ENCODE data around the gene INPP4A.
A peak's percentile ranks its signal among the peaks of the same experiment; 100 is the strongest.
"Not testable (repeated sequence)": the region's sequence is repeated elsewhere in the genome, so short reads cannot be mapped to it uniquely, and the experiment has no call there.

Gene INPP4A

DNA sequence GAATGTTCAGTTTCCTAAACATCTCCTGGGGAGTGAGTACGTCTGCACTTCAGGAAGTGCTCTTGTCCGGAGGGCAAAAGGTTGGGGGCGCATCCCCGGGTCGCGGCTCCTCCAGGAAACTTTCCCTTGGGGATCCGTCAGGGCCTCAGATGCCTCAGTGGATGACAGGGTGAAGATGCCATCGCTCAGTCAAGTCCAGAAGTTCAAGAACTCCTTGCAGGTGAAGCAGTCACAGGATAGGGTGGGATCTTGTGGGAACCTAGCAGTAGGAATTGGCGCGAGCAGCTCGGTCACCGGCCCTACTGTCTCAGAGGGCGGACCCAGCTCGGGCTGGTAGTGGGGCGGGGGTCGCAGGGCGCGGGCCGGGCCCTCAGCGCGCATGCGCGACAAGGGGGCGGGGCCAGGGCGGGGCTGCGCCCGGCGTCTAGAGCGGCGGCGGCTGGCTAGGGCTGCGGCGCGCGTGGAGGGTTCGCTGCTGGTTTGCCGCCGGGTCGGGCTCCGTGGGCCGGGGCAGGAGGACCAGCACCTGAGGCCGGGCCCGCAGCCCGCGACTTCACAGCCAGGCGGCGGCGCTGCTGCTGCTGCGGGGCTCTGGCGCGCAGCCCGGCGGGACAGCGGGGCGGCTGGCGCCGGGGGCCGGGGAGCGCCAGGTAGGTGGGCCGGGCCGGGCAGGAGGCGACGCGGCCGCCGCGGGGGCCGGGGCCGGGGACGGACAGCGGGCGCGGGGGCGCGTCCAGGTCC lies at the start of gene INPP4A:
Gene INPP4A (plus strand): TSS at position 423 of the 741 bp plus-strand sequence. CDS start 75,191 bp downstream, outside the sequence.
- DNase-seq, result peak; percentile 81

DNA sequence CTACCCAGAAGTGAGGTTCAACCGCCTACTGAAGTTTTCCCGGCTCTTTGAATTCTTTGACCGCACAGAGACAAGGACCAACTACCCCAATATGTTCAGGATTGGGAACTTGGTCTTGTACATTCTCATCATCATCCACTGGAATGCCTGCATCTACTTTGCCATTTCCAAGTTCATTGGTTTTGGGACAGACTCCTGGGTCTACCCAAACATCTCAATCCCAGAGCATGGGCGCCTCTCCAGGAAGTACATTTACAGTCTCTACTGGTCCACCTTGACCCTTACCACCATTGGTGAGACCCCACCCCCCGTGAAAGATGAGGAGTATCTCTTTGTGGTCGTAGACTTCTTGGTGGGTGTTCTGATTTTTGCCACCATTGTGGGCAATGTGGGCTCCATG lies 48.7 kb upstream of the INPP4A start:
- DNase-seq, result no peak

DNA sequence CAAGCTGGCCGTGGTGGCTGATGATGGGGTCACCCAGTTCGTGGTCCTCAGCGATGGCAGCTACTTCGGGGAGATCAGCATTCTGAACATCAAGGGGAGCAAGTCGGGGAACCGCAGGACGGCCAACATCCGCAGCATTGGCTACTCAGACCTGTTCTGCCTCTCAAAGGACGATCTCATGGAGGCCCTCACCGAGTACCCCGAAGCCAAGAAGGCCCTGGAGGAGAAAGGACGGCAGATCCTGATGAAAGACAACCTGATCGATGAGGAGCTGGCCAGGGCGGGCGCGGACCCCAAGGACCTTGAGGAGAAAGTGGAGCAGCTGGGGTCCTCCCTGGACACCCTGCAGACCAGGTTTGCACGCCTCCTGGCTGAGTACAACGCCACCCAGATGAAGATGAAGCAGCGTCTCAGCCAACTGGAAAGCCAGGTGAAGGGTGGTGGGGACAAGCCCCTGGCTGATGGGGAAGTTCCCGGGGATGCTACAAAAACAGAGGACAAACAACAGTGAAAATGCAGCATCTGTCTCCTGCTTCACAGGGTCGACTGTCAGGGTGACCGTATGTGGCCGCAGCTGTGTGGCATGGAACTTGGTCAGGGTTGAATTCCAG lies 47.8 kb upstream of the INPP4A start:
- no peak for DNase-seq

DNA sequence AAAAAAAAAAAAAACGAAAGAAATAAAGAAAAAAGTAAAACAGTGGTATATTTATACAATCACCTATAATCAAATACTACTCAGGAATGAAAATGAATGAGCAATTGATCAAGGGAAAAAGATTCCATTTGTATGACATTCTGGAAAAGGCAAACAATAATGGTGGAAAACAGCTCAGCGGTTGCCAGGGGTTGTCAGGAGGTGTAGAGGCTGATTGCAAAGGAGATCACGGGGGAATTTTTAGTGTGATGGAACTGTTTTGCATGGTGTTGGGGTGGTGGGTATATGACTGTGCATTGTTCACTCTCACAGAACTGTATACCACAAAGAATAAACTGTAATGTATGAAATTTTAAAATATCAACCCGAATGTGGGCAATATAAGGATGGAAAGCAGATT lies 45.5 kb upstream of the INPP4A start:
- DNase-seq, result no peak

DNA sequence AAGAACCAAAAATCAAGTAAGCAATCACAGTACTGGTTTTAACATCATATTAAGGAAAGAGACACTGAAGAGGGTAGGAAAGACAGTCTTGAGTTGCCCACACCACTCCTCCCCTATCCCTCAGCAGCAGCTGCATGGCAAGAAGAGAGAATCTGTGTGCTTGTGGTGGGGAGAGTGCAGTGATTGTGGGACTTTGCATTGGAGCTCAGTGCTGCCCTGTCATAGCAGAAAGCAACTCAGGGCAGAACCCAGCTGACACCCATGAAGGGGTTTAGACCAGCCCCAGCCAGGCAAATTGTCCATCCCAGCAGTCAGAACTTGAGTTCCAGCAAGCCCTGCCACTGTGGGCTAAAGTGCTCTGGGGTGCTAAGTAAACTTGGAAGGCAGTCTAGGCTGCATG lies 40.8 kb upstream of the INPP4A start:
- no peak for DNase-seq

DNA sequence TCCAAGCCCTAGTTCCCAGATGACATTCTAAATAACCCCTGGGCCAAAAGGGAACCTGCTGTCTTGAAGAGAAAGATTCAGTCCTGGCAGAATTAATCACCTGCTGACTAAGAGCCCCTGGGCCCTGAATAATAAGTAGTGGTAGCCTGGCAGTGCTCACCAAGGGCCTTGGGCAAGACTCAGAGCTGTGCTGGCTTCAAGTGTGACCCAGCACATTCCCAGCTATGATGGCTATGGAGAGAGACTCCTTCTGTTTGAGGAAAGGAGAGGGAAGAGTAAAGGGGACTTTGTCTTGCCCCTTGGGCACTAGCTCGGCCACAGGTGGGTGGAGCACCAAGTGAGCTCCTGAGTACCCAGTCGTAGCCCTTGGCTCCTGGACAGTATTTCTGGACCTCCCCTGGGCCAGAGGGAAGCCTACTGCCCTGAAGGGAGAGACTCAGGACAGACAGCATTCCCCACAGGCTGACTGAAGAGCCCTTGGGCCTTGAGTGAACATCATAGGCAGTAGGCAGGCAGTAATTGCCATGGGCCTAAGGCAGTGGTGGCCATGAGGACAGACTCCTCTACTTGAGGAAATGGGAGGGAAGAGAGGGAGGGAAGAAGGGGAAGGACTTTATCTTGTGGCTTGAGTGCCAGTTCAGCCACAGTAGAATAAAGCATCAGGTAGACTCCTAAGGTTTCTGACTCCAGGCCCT lies 40.0 kb upstream of the INPP4A start:
- DNase-seq, result no peak

DNA sequence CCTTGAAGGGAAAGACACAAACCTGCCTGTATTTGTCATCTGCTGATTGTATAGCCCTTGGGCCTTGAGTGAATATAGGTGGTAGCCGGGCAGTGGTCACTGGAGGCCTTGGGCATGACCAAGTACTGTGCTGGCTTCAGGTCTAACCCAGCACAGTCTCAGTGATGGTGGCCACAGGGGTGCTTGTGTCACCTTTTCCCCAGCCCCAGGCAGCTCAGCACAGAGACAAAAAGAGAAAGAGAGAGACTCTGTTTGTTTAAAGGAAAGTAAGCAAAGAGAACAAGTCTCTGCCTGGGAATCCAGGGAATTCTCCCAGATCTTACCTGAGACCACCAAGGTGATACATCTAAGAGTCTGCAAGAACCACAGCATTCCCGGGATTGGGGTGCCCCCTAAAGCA lies 39.4 kb upstream of the INPP4A start:
- DNase-seq, result no peak

DNA sequence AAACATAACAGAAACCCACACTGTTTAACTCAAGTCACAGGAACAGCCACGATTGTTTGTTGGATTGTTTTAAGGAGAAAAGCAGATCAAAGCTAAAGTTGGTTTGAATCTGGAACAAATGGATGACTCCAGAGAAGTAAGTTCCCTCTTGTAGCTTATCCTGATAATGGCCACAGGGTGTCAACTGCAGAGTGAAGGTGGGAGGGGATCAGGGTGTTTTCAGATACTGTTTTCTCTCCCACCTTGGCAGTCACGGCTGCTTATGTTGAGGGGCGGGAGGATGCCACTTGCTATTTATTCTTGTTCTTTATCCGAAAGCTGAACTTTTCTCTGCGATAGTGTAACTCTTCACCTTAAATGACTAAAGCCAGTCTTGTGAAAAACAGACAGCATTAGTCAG lies 36.5 kb upstream of the INPP4A start:
- no peak for DNase-seq

DNA sequence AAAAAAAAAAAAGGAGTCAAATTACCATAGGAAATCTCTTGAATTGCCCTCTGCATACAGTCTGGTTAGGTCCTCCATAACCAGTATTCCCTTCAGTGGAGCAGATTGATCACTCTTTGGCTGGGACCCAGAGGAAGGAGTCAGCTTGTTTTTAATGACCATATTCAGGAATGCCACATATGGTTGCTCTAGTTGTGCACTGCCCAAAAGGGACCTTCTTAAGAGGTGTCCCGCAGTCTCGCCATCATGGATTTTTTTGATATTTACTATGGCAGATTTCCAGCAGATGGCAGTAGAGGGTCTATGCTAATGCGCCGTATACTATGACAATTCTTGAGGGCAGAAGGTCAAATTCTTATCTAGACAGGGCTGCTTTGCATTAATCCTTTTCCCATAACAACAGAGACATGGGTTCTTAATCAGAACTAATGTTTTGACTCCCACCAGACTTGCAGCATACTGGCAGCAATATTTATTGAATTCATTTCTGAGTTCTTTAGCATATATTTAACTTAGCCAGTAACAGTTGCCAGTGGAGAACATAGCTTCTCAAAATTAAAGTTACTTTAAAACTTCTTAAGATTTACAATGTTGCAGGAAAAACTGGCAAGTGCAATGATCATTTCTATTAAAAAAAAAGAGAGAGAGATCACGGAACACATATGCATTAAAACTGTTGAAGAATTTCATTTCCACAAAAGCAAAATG lies 31.8 kb upstream of the INPP4A start:
- peak; percentile 82 for DNase-seq

DNA sequence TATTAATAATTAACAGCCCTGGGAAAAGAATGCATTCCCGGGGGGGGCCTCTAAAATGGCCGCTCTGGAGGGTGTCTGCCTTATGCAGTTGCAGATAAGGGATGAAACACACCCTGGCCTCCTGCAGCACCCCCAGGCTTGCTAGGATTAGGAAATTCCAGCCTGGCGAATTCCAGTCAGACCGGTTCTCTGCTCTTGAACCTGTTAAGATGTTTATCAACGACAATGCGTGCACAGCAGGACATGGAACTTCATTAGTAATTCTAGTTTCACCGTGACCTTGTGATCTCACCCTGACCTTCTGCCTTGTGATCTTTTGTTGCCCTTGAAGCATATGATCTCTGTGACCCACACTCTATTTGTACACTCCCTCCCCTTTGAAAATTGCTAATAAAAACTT lies 30.4 kb upstream of the INPP4A start:
- not testable (repeated sequence) for DNase-seq

DNA sequence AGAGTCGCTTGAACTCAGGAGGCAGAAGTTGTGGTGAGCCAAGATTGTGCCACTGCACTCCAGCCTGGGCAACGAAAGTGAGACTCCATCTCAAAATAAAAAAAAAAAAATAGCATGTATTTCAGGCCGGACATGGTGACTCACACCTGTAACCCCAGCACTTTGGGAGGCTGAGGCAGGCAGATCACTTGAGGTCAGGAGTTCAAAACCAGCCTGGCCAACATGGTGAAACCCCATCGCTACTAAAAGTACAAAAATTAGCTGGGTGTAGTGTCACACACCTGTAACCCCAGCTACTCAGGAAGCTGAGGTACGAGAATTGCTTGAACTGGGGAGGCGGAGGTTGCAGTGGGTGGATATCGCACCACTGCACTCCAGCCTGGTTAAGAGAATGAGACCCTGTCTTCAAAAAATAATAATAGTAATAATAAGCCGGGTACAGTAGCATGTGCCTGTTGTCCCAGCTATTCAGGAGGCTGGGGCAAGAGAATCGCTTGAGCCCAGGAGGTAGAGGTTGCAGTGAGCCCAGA lies 28.9 kb upstream of the INPP4A start:
- DNase-seq, result not testable (repeated sequence)

DNA sequence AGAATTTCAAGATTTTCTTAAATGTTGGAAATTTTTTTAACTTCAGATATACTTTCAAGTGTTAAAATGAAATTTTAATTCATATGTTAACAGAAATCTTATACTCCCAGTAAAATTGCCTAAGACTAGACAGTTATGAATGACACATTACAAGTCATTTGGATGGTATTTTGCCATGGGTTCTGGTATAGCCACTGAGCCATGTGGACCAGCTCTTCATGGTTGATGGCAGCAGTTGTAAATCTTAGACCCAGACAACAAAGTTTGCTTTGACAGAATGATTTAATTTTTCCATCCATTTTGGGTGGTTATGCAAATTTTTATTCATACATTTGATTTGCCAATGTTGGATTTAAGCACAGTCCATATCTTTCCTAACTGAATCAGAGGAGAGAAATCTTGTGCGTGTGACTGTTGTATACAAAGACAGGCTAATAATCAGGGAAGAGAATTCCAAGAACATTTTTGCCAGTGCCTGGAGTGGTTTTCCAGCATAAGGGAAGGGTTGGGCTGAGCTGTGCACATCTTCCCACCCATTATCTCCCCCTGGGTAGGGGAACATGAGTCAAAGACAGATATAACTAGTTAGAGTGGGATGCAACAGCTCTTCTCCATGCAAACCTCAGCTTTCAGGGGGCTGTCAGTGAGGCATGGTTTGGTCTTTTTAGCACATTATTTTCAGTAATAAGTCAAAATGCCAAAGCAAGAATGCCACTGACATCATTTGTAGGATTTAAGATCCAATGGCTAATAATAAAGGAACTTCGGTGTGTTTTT lies 28.1 kb upstream of the INPP4A start:
- no peak for DNase-seq

DNA sequence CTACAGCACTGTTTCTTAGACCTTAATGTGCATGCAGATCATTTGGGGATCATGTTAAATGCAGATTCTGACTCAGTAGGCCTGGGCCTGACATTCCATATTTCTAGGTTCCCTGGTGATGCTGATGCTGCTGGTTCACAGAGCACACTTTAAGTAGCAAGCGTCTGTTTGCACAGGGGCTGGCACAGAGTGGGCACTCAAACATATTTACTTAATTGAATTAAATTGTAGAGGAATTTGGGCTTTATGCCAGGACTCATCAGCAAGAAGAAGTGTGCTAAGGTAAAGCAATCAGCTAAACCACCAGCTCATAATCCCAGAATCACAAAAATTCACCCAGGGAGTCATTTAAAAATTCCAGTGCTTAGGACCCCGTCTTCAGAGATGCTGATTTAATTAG lies 25.1 kb upstream of the INPP4A start:
- no peak for DNase-seq

DNA sequence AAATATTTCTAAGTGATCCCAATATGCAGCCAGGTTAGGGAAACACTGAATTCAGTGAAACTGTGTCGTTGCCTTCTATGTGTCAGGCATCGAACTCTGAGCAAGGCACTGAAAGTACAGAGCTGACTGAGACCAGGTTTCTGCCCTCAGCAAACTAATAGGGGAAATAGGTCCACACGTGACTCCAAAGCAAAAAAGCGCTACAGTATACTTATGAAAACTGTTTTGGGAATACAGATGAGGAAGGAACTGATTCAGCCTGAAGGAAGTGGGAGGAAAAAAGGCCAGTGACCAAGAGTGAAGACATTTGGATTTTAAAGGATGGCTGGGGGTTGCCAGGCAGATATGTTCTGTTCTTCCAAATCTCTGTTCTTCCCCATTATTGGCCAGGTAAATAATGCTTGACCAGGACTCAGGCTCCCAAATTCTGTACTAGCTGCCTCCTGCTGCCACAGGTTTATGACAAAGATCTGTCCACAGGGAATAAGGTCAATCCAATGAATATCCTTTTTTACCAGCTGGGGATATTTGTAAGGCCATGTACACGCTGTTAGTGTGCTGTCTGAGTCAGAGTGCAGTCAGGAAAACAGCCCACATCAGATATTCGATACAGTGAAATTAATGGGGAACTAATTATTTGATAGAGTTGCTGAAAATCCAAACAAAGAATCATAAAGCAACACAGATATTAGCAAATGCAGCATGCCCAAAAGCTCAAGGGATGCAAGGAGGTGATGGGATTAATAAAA lies 24.5 kb upstream of the INPP4A start:
- DNase-seq, result no peak

DNA sequence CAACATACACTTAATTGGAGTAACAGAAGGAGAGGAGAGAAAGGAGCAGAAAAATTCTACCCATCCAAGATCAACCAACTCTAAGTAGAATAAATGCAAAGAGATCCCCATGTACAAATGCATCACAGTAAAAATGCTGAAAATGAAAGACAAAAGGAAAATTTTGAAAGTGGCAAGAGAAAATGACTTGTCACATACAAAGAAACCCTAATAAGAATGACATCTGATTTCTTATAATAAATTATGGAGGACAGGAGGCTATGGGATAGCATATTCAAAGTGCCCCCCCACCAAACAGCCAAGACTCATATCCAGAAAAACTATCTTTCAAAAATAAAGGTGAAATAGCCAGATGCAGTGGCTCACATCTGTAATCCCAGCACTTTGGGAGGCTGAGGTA lies 22.2 kb upstream of the INPP4A start:
- DNase-seq, result no peak

DNA sequence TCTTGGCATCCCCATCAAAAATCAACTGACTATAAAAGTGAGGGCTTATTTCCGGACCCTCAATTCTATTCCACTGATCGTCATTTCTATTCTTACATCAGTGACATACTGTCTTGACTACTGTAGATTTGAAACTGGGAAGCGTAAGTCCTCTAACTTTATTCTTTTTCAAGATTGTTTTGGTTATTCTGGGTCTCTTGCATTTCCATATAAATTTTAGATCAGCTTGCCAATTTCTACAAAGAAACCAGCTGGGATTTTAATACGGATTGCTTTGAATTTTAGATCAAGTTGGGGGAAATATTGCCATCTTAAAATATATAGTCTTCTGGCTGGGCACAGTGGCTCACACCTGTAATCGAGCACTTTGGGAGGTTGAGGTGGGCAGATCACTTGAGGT lies 17.9 kb upstream of the INPP4A start:
- DNase-seq, result no peak

DNA sequence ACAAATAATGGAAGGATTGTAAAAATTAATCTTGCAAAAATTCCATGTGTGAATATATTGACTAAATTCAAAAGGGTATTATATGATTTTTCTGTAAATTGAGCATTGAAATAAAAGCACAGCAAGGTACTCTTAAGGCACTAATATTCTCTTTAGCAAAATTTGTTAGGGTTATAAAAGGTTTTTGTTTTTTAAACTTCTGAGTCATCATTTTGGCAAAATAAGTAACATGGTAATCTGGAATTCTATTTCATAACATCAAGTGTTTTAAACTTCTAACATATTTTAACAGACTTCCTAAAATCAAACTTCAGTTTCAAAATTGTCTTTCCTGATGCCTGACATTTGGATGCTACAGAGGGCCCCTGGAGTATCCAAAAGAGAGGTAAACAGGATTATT lies 12.5 kb upstream of the INPP4A start:
- no peak for DNase-seq

DNA sequence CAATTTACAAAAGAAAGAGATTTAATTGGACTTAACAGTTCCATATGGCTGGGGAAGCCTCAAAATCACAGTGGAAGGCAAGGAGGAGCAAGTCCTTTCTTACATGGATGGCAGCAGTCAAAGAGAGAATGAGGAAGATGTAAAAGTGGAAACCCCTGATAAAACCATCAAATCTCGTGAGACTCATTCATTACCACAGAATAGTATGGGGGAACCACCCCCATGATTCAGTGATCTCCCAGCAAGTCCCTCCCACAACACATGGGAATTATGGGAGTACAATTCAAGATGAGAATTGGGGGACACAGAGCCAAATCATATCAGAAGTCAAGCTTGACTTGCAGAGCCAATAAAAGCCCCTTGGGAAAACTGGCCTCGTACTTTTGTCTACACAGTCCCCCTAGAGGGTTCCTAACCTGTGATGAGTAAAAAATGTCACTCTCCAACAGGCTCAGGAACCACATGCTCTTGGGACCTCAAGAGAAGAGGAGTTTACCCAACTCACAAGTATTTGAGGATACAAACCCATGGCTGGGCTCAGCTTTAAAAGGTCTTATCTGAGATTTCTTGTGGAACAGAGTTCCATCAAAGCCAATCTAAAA lies 11.2 kb upstream of the INPP4A start:
- no peak for DNase-seq

DNA sequence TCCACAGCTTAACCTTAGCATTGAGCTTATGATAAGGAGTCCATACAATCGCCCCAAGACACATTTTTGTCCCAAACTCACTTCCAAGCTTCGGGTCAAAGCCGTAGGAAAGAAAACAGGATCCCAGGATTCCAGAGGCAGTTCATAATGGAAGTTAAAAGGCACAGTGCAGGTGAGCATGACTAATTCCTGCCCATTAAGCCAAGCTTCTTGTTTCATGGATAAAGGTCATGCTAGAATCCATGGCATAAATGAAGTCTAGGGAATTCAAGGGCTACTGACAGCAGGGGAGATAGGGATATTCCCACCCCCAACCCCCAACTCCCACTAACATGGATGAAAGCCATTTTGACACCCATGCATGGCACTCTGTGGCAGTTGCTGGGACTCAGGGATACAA lies 10.2 kb upstream of the INPP4A start:
- DNase-seq, result no peak

DNA sequence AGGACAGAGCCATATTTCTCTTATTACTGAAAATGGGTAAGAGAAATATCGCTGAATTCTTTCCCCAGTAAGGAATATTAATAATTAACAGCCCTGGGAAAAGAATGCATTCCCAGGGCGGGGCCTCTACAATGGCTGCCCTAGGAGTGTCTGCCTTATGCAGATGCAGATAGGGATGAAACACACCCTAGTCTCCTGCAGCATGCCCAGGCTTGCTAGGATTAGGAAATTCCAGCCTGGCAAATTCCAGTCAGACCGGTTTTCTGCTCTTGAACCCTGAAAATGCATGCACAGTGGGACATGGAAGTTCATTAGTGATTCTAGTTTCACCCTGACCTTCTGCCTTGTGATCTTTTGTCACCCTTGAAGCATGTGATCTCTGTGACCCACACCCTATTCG lies 9.0 kb upstream of the INPP4A start:
- DNase-seq, result not testable (repeated sequence)

DNA sequence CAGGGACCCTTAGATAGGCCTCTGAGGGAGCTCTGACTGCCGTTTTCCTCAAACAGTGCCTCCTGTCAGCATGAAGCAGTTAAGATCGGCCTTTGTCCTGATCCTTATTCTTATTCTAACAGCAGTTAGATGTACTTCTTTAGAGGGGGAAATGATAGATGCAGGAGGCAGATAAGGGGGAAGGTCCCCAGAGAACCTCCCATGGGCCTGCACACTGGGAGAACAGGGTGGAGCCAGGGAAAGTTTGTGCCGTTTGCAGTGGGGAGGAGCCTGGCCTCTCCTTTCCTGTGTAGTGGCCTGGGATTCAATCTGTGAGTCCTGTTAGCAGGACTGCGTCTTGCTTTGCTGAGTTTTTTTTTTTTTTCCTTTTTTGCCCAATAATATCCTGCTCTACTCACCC lies 7.9 kb upstream of the INPP4A start:
- DNase-seq, result no peak
